HL-60 (cell line): ENCODE data around the gene SUSD2.

Experiments
- GABPA ChIP-seq: IDR thresholded peaks from 2 replicates; pipeline ENCODE4 v1.6.1; 2012; ENCODE audit warnings: low read depth
- REST ChIP-seq: IDR thresholded peaks from 2 replicates; pipeline ENCODE4 v1.6.1; 2012; ENCODE audit warnings: low read depth; ENCODE audit not compliant: insufficient replicate concordance
- SPI1 ChIP-seq: IDR thresholded peaks from 2 replicates; pipeline ENCODE4 v1.6.1; 2012; ENCODE audit warnings: low read depth, mild to moderate bottlenecking, borderline replicate concordance
- TF ChIP-seq, protein P1 (sequence below): IDR thresholded peaks from one replicate; pipeline ENCODE4 v1.5.1; 2011; ENCODE audit warnings: low read length, control low read depth, inconsistent platforms; ENCODE audit not compliant: insufficient read depth

- TF ChIP-seq, protein P1, sequence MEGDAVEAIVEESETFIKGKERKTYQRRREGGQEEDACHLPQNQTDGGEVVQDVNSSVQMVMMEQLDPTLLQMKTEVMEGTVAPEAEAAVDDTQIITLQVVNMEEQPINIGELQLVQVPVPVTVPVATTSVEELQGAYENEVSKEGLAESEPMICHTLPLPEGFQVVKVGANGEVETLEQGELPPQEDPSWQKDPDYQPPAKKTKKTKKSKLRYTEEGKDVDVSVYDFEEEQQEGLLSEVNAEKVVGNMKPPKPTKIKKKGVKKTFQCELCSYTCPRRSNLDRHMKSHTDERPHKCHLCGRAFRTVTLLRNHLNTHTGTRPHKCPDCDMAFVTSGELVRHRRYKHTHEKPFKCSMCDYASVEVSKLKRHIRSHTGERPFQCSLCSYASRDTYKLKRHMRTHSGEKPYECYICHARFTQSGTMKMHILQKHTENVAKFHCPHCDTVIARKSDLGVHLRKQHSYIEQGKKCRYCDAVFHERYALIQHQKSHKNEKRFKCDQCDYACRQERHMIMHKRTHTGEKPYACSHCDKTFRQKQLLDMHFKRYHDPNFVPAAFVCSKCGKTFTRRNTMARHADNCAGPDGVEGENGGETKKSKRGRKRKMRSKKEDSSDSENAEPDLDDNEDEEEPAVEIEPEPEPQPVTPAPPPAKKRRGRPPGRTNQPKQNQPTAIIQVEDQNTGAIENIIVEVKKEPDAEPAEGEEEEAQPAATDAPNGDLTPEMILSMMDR = no peak
- no peak for TF ChIP-seq GABPA
- TF ChIP-seq SPI1 = no peak
- no peak for TF ChIP-seq REST
These were observed 11.1 kb upstream of the SUSD2 start for GRCh38 chr22:24170188-24170587.
